ENCODE measurements around the gene LFNG. TPM values are rescaled to one million over a fixed set of nuclear protein-coding genes. Genes with fewer than 3 reads are reported as not detected.

Gene LFNG
- total RNA-seq, 1 experiment from 2014 or later: 21.3 TPM

GRCh38 chr7:2499181-2499580, 20.4 kb upstream of the LFNG start:
- no peaks in the 10 kb centered on the region for H3K9me3 ChIP-seq (ENCODE audit: insufficient read depth, low read depth)
- no peaks in the 10 kb centered on the region for H3K79me2 ChIP-seq (ENCODE audit: low read depth)
- 0 out of 2 replicates have a peak, but pooled peaks cover 4% of the 10 kb centered on the region for H4K20me1 ChIP-seq (ENCODE audit: insufficient read depth)
- peaks cover 5% of the 10 kb centered on the region; the same call in 1 of the 2 replicates for H3F3A ChIP-seq (ENCODE audit: insufficient read depth, low read depth)
- no peaks in the 10 kb centered on the region for H3K9me2 ChIP-seq (ENCODE audit: insufficient read depth)
- H3K27ac ChIP-seq: no peak overlapping the region
- no peaks in the 10 kb centered on the region for H3K36me3 ChIP-seq (ENCODE audit: low read depth)
- TF ChIP-seq, protein P1, sequence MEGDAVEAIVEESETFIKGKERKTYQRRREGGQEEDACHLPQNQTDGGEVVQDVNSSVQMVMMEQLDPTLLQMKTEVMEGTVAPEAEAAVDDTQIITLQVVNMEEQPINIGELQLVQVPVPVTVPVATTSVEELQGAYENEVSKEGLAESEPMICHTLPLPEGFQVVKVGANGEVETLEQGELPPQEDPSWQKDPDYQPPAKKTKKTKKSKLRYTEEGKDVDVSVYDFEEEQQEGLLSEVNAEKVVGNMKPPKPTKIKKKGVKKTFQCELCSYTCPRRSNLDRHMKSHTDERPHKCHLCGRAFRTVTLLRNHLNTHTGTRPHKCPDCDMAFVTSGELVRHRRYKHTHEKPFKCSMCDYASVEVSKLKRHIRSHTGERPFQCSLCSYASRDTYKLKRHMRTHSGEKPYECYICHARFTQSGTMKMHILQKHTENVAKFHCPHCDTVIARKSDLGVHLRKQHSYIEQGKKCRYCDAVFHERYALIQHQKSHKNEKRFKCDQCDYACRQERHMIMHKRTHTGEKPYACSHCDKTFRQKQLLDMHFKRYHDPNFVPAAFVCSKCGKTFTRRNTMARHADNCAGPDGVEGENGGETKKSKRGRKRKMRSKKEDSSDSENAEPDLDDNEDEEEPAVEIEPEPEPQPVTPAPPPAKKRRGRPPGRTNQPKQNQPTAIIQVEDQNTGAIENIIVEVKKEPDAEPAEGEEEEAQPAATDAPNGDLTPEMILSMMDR (conservative IDR thresholded peaks at IDR 0.05): no peak
- TF ChIP-seq EZH2 (IDR thresholded peaks at IDR 0.05; ENCODE audit: low read depth): no peak
- BruUV-seq (replicated peaks): no TSS peak
- no peak overlapping the region for H3K4me2 ChIP-seq
- CTCF ChIA-PET: interaction anchor here (0.6 kb wide), 1 partner anchor 775 kb away, joined by 3 read pairs; no protein-coding TSS in a partner anchor
- intact Hi-C loops (cut with micrococcal nuclease; ENCODE audit: unreplicated experiment): no loop called here
- 0 out of 2 replicates have a peak, but pooled peaks cover 2% of the 10 kb centered on the region for H3K4me1 ChIP-seq (replicated peaks; ENCODE audit: insufficient read depth)
- POLR2A ChIA-PET (ENCODE audit: unreplicated experiment): no interaction called here
- no peak for DNase-seq
- H3K4me3 ChIP-seq: no peak overlapping the region
- no peak overlapping the region for H2AFZ ChIP-seq
- peaks cover 40% of the 10 kb centered on the region for H3K27me3 ChIP-seq (ENCODE audit: insufficient read depth, low read depth)

DNA sequence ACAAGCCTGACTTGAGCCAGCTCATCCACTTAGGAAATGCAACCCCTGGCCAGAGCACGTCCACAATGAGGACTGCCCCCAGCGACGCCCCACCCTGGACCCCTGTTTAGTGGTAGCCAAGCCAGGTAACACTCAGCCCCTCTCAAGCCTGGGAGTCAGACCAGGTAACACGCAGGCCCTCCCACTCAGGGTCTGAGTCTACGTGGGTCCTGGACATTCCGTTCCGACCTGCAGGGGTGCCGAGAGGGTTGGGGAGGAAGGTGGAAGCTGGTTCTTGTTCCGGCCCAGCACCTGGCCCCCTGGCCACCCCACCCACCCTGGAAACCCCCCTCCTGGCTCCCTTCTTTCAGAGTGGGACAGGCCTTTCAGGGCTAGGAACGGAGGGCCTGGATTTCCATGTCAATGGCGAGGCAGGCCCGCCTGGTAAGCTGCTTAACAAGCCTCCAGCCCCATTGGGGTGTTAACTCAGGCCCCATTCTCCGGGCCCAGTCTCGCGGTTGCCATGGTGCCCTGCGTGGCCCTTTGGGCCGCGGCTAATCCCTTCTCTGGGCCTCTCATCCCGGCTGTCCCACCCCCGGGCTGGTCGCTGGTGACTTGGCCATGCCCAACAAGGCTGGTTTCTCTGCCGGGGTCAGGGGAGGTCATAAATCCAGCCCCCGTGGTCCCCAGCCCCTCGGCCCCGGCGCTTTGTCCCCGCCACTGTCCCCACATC, 19.7 kb upstream of the LFNG start:
- Histone ChIP-seq H3K9me3 (ENCODE audit: insufficient read depth, low read depth) (no peaks in the 10 kb centered on the region), H3K4me3 (no peak overlapping the region), H3K27me3 (ENCODE audit: insufficient read depth, low read depth) (peaks cover 33% of the 10 kb centered on the region), H2AFZ (no peak overlapping the region), H4K20me1 (ENCODE audit: insufficient read depth) (0 out of 2 replicates have a peak, but pooled peaks cover 4% of the 10 kb centered on the region), H3K4me2 (no peak overlapping the region), H3K27ac (no peak overlapping the region), H3F3A (ENCODE audit: insufficient read depth, low read depth) (peaks cover 5% of the 10 kb centered on the region; the same call in 1 of the 2 replicates), H3K79me2 (ENCODE audit: low read depth) (no peaks in the 10 kb centered on the region), H3K36me3 (ENCODE audit: low read depth) (no peaks in the 10 kb centered on the region), H3K4me1 (replicated peaks; ENCODE audit: insufficient read depth) (no peaks in the 10 kb centered on the region), H3K9me2 (ENCODE audit: insufficient read depth) (no peaks in the 10 kb centered on the region)
- intact Hi-C loops (cut with micrococcal nuclease; ENCODE audit: unreplicated experiment): no loop called here
- POLR2A ChIA-PET (ENCODE audit: unreplicated experiment): no interaction called here
- BruUV-seq (replicated peaks): no TSS peak
- CTCF ChIA-PET: no interaction called here
- DNase-seq: no peak
- TF ChIP-seq, protein P1 (conservative IDR thresholded peaks at IDR 0.05): no peak
- no peak for TF ChIP-seq EZH2 (IDR thresholded peaks at IDR 0.05; ENCODE audit: low read depth)

GRCh38 chr7:2500701-2501100, 18.9 kb upstream of the LFNG start:
- TF ChIP-seq EZH2 (IDR thresholded peaks at IDR 0.05; ENCODE audit: low read depth): no peak
- TF ChIP-seq, protein P1 (conservative IDR thresholded peaks at IDR 0.05): no peak
- Histone ChIP-seq H3K9me2 (ENCODE audit: insufficient read depth) (no peaks in the 10 kb centered on the region), H3K27me3 (ENCODE audit: insufficient read depth, low read depth) (peaks cover 33% of the 10 kb centered on the region), H4K20me1 (ENCODE audit: insufficient read depth) (0 out of 2 replicates have a peak, but pooled peaks cover 4% of the 10 kb centered on the region), H3K4me3 (no peak overlapping the region), H3K27ac (no peak overlapping the region), H3K36me3 (ENCODE audit: low read depth) (no peaks in the 10 kb centered on the region), H3K4me2 (no peak overlapping the region), H3K4me1 (replicated peaks; ENCODE audit: insufficient read depth) (no peaks in the 10 kb centered on the region), H3K9me3 (ENCODE audit: insufficient read depth, low read depth) (no peaks in the 10 kb centered on the region), H2AFZ (no peak overlapping the region), H3K79me2 (ENCODE audit: low read depth) (no peaks in the 10 kb centered on the region), H3F3A (ENCODE audit: insufficient read depth, low read depth) (peaks cover 5% of the 10 kb centered on the region; the same call in 1 of the 2 replicates)
- ChIA-PET POLR2A (ENCODE audit: unreplicated experiment) (no interaction called here), CTCF (no interaction called here)
- DNase-seq: no peak
- no TSS peak for BruUV-seq (replicated peaks)
- intact Hi-C loops (cut with micrococcal nuclease; ENCODE audit: unreplicated experiment): no loop called here
